LNCaP clone FGC (cell line): Measurements from ENCODE around the gene LILRB3.
A peak's percentile ranks its signal among the peaks of the same experiment; 100 is the strongest.

Experiments
- DNase-seq: peaks from one replicate; pipeline ENCODE4 v3.0.0-alpha.2; 2011; ENCODE audit warnings: low read depth
- H3K4me3 ChIP-seq: 2 replicates; pipeline ENCODE4 v1.5.1; 2011; ENCODE audit warnings: mild to moderate bottlenecking, low read depth, low read length, control low read depth
- CTCF ChIP-seq: IDR thresholded peaks from 2 replicates; pipeline ENCODE4 v1.5.1; 2012; ENCODE audit warnings: mild to moderate bottlenecking; ENCODE audit not compliant: control insufficient read depth, insufficient read depth; ENCODE audit errors: extremely low read depth

Gene LILRB3

GRCh38 chr19:54193011-54193410 is 29.8 kb downstream of the LILRB3 start:
- TF ChIP-seq CTCF, result no peak
- no peak for DNase-seq
- H3K4me3 ChIP-seq, result no peak overlapping the region

GRCh38 chr19:54191811-54192453 is 30.9 kb downstream of the LILRB3 start:
- TF ChIP-seq CTCF, result no peak
- H3K4me3 ChIP-seq, result peak overlapping the region; percentile 83
- no peak for DNase-seq

GRCh38 chr19:54191011-54191810 is 31.6 kb downstream of the LILRB3 start, which contains the start of gene TSEN34:
TSEN34 (plus strand) TSS chr19:54191308; CDS start chr19:54191365, 57 bp downstream.
- TF ChIP-seq CTCF, result no peak
- no peak for DNase-seq
- H3K4me3 ChIP-seq, result peak within 1 kb of the TSS; percentile 83

- peak overlapping the region; percentile 83 for H3K4me3 ChIP-seq
- peak; percentile 99 for DNase-seq
- TF ChIP-seq CTCF, result no peak
Observed at GRCh38 chr19:54190503-54191010, 32.2 kb downstream of the LILRB3 start.

GRCh38 chr19:54189735-54190502 is 32.9 kb downstream of the LILRB3 start:
- peak overlapping the region; percentile 89 for H3K4me3 ChIP-seq
- DNase-seq, result peak; percentile 99
- TF ChIP-seq CTCF, result no peak

- no peak for DNase-seq
- TF ChIP-seq CTCF, result peak; percentile 53
- H3K4me3 ChIP-seq, result peak within 1 kb of the TSS; percentile 89
Observed at GRCh38 chr19:54189145-54189734, 33.6 kb downstream of the LILRB3 start, which contains the start of gene MBOAT7. MBOAT7 (minus strand) TSS chr19:54189580; CDS start chr19:54188508, 1,072 bp downstream.
